Ishikawa (cell line): ENCODE results near the gene CNTNAP2.

Experiments
- CEBPB ChIP-seq: IDR thresholded peaks from 2 replicates; pipeline ENCODE4 v1.6.1; 2012
- CREB1 ChIP-seq: IDR thresholded peaks from 2 replicates; pipeline ENCODE4 v1.6.1; 2012; ENCODE audit warnings: low read depth
- EP300 ChIP-seq: IDR thresholded peaks from 2 replicates; pipeline ENCODE4 v1.6.1; 2012; ENCODE audit warnings: borderline replicate concordance
- FOXM1 ChIP-seq: IDR thresholded peaks from 2 replicates; pipeline ENCODE4 v1.6.1; 2012; ENCODE audit warnings: low read depth, borderline replicate concordance
- NFIC ChIP-seq: IDR thresholded peaks from 2 replicates; pipeline ENCODE4 v1.6.1; 2012
- RAD21 ChIP-seq: IDR thresholded peaks from 2 replicates; pipeline ENCODE4 v1.6.1; 2012; ENCODE audit warnings: low read depth
- TAF1 ChIP-seq: IDR thresholded peaks from 2 replicates; pipeline ENCODE4 v1.6.1; 2012; ENCODE audit warnings: low read depth, mild to moderate bottlenecking
- TCF12 ChIP-seq: IDR thresholded peaks from 2 replicates; pipeline ENCODE4 v1.6.1; 2012; ENCODE audit warnings: low read depth
- YY1 ChIP-seq: IDR thresholded peaks from 2 replicates; pipeline ENCODE4 v1.6.1; 2012; ENCODE audit warnings: low read depth
- ZBTB7A ChIP-seq: IDR thresholded peaks from 2 replicates; pipeline ENCODE4 v1.6.1; 2012; ENCODE audit warnings: low read depth
- TF ChIP-seq, protein P1 (sequence below): IDR thresholded peaks from 2 replicates; pipeline ENCODE4 v1.6.1; 2012; ENCODE audit warnings: low read depth, mild to moderate bottlenecking
- TF ChIP-seq, protein P2 (sequence below): IDR thresholded peaks from 2 replicates; pipeline ENCODE4 v1.6.1; 2012
- TF ChIP-seq, protein P3 (sequence below): IDR thresholded peaks from 2 replicates; pipeline ENCODE4 v1.6.1; 2012

DNA sequence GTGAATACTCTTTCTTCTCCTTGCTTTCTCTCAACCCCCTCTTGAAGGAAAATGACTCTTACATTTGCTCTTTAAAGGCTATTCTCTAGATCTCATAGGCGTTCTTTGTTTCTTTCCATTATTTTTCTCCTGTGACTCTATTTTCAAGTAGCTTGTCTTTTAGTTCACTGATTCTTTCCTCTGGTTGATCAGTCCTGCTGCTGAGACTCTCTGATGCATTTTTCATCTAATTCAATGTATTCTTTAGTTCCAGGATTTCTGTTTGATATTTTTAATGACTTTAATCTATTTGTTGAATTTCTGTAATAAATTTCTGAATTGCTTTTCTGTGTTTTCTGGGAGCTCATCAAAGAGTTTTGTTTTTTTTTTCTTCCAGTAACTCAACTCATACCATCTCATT lies 397.7 kb downstream of the CNTNAP2 start:
- TF ChIP-seq YY1 (no peak), TCF12 (no peak), RAD21 (no peak), CEBPB (no peak), EP300 (no peak), CREB1 (no peak), FOXM1 (no peak), TAF1 (no peak), ZBTB7A (no peak), NFIC (no peak)
- TF ChIP-seq, protein P1, sequence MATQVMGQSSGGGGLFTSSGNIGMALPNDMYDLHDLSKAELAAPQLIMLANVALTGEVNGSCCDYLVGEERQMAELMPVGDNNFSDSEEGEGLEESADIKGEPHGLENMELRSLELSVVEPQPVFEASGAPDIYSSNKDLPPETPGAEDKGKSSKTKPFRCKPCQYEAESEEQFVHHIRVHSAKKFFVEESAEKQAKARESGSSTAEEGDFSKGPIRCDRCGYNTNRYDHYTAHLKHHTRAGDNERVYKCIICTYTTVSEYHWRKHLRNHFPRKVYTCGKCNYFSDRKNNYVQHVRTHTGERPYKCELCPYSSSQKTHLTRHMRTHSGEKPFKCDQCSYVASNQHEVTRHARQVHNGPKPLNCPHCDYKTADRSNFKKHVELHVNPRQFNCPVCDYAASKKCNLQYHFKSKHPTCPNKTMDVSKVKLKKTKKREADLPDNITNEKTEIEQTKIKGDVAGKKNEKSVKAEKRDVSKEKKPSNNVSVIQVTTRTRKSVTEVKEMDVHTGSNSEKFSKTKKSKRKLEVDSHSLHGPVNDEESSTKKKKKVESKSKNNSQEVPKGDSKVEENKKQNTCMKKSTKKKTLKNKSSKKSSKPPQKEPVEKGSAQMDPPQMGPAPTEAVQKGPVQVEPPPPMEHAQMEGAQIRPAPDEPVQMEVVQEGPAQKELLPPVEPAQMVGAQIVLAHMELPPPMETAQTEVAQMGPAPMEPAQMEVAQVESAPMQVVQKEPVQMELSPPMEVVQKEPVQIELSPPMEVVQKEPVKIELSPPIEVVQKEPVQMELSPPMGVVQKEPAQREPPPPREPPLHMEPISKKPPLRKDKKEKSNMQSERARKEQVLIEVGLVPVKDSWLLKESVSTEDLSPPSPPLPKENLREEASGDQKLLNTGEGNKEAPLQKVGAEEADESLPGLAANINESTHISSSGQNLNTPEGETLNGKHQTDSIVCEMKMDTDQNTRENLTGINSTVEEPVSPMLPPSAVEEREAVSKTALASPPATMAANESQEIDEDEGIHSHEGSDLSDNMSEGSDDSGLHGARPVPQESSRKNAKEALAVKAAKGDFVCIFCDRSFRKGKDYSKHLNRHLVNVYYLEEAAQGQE, result no peak
- TF ChIP-seq, protein P2, sequence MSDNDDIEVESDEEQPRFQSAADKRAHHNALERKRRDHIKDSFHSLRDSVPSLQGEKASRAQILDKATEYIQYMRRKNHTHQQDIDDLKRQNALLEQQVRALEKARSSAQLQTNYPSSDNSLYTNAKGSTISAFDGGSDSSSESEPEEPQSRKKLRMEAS, result no peak
- TF ChIP-seq, protein P3, sequence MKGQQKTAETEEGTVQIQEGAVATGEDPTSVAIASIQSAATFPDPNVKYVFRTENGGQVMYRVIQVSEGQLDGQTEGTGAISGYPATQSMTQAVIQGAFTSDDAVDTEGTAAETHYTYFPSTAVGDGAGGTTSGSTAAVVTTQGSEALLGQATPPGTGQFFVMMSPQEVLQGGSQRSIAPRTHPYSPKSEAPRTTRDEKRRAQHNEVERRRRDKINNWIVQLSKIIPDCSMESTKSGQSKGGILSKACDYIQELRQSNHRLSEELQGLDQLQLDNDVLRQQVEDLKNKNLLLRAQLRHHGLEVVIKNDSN, result no peak
